Breast epithelium (tissue), 3 donors: ENCODE results near the gene P2RX3.

Experiments used
- CTCF ChIP-seq, 3 donors: fragments of 450-650 bp; IDR thresholded peaks; one replicate each; pipeline ENCODE4 v1.5.1; 2016 to 2017; ENCODE audit warnings: antibody characterized with exemption in 3 of 3, mild to moderate bottlenecking in 3 of 3, moderate library complexity in 3 of 3
- POLR2A ChIP-seq: fragments of 450-650 bp; IDR thresholded peaks from one replicate; pipeline ENCODE4 v1.6.1; 2016; ENCODE audit warnings: antibody characterized with exemption, mild to moderate bottlenecking, moderate library complexity
- POLR2AphosphoS5 ChIP-seq, 3 donors: sonication (generic); formaldehyde crosslinking; IDR thresholded peaks; one replicate each; pipeline ENCODE4 v1.6.1; 2017; ENCODE audit warnings: antibody characterized with exemption in 3 of 3

DNA sequence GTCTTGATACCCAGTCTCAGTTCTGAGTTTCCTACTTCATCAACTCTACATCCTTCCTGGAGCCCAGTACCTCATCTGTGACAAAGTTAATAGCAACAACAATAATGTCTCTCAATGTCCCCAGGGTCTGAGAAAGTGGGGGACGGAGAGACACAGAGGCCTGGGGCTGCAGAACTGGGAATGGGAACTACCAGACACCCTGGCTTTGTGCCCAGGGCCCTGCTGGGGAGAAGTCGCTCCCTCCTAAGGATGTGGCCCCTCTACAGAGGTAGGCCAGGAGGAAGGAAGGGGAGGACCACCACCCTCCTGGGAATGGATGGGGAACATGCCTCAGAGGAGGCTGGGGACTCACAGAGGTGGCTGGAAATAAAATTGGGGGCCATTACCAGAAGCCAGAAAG lies 37.3 kb downstream of the P2RX3 start:
- no peak for TF ChIP-seq POLR2A
- TF ChIP-seq CTCF (IDR thresholded peaks at IDR 0.05), result no peak
- no peak for TF ChIP-seq POLR2AphosphoS5 (IDR thresholded peaks at IDR 0.05)
